Measurements from ENCODE around the gene PKD1. TPM values are rescaled to one million over a fixed set of nuclear protein-coding genes. Genes with fewer than 3 reads are reported as not detected.

PKD1 gene
- total RNA-seq, 4 donors from 2014 or later, result 168 to 376 (median 339) TPM

DNA sequence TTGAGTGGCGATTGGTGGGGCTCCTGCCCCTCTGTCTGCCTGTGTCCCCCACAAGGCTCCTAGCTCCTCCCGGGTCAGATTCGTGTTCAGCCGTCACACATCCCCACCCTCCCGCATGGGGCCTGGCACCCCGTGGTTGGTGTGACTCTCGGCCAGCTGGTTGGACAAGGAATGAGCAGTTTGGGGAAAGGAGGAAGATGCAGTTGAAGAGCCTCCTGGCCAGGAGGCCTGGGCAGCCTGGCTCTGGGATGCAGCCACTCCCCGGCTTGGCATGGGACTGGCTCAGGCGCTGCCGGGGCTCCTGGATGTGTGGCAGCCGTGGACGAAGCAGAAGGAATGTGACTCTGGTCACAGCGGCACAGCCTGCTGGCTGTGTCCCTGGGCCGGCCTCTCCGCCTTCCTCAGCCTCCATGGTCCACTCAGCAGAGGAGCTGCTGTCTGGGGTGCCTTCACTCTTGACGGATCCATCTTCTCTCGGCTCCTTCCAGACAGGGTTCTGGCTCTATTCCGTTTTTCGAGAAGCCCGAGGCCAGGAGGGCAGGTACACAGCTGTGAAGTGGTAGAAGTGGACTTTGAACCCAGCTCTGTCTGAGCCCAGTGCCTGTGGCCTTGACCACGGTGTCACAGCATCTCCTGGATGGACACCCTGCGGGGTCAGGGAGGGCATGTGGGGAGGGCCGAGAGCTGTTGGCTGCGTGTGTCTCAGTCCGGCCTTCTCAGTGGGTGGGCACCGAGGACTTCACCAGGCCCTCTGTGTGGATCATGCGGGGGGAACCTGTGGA lies 22.0 kb upstream of the PKD1 start:
- in situ Hi-C loops (cut with MboI; ENCODE audit: low sequenced_read_pairs in 4 of 4) (no loop called here), intact Hi-C loops (cut with DNase I; ENCODE audit: low total_unique reads) (loop anchor here (5.0 kb wide), 1 partner anchor 515 kb away; no protein-coding TSS in a partner anchor)
- no peak overlapping the region for H3K4me3 ChIP-seq
- ATAC-seq (no peak), DNase-seq (no peak)
- H3K36me3 ChIP-seq, result no peaks in the 10 kb centered on the region
- peaks cover 33 to 51% of the 10 kb centered on the region in 2 donors for H3K4me1 ChIP-seq
- no peaks in the 10 kb centered on the region for H3K27me3 ChIP-seq
- peak overlapping the region in 3 of 4 donors; percentile 10 to 28 (median 18) for H3K27ac ChIP-seq
- TF ChIP-seq, protein P1, sequence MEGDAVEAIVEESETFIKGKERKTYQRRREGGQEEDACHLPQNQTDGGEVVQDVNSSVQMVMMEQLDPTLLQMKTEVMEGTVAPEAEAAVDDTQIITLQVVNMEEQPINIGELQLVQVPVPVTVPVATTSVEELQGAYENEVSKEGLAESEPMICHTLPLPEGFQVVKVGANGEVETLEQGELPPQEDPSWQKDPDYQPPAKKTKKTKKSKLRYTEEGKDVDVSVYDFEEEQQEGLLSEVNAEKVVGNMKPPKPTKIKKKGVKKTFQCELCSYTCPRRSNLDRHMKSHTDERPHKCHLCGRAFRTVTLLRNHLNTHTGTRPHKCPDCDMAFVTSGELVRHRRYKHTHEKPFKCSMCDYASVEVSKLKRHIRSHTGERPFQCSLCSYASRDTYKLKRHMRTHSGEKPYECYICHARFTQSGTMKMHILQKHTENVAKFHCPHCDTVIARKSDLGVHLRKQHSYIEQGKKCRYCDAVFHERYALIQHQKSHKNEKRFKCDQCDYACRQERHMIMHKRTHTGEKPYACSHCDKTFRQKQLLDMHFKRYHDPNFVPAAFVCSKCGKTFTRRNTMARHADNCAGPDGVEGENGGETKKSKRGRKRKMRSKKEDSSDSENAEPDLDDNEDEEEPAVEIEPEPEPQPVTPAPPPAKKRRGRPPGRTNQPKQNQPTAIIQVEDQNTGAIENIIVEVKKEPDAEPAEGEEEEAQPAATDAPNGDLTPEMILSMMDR (IDR thresholded peaks at IDR 0.05 in 4 of 5, conservative IDR thresholded peaks at IDR 0.05 in 1 of 5), result no peak
- TF ChIP-seq POLR2A (IDR thresholded peaks at IDR 0.05), result no peak
- H3K9me3 ChIP-seq, result no peaks in the 10 kb centered on the region

DNA sequence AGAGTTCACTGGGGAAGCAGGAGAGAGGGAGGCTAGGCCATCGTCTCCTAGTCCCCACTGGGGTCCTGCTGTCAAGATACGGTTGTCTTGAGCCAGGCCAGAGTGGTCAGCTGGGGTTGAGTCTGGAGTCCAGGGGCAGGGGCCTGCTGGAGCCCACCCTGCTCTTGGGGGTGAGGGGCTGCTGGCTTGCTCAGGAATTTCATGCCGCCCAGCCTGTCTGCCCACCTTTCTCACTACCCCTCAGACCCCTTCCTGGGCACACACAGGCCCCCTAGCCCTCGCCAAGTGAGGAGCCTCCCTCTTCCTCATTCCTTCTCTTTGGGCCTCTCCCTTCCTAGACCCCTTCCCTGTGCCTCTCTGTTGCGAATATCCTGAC lies 21.1 kb upstream of the PKD1 start:
- Histone ChIP-seq H3K27ac (peak overlapping the region in 3 of 4 donors; percentile 18 to 76 (median 28)), H3K4me3 (peak overlapping the region; percentile 57 to 82 (median 74)), H3K9me3 (no peaks in the 10 kb centered on the region), H3K4me1 (peaks cover 42 to 60% of the 10 kb centered on the region in 2 donors), H3K27me3 (no peaks in the 10 kb centered on the region), H3K36me3 (no peaks in the 10 kb centered on the region)
- DNase-seq, result no peak
- in situ Hi-C loops (cut with MboI; ENCODE audit: low sequenced_read_pairs in 4 of 4) (no loop called here), intact Hi-C loops (cut with DNase I; ENCODE audit: low total_unique reads) (loop anchor here (5.0 kb wide), 1 partner anchor 515 kb away; no protein-coding TSS in a partner anchor)
- ATAC-seq, result no peak
- TF ChIP-seq, protein P1 (IDR thresholded peaks at IDR 0.05 in 4 of 5, conservative IDR thresholded peaks at IDR 0.05 in 1 of 5), result no peak

DNA sequence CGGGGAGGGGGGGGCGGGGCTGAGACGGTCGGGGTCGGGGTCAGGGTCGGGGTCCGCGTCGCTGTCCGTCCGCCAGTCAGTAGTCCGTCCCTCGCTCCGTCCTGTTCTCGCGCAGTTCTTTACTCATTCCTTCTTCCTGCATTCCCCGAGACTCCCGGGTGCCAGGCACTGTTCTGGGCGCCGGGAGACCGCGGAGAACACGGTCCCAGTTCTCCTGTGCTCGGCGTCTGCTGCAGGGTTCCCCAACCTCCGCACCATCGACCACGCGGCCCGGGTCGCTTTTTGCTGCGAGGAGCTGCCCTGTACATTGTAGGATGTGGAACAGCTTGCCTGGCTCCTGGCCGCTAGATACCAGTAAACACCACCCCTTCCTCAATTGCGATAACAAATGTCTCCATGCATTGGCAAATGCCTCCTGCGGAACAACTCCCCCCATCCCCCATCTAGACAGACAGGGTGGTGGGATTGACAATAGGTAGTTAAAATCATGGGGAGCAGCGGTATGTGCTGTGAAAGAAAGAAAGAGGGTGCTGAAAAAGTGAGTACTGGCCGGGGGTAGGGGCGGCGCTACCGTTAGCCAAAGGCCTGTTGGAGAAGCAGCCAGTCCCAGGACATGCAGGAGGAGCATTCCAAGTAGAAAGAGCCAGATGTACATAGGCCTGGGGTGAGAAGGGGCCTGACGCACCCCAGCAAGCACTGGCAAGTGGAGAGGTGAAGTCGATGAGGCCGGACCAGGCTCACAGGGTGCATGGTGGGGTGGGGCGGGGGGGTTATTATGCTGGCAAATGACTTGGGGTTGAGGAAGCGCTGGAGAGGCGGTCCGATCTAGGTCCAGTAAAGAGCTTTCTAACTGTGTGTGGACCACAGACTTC lies 20.5 kb upstream of the PKD1 start:
- Histone ChIP-seq H3K9me3 (no peaks in the 10 kb centered on the region), H3K36me3 (no peaks in the 10 kb centered on the region), H3K4me1 (peaks cover 48 to 63% of the 10 kb centered on the region in 2 donors), H3K27me3 (no peaks in the 10 kb centered on the region), H3K4me3 (peak overlapping the region; percentile 57 to 82 (median 74)), H3K27ac (peak overlapping the region; percentile 56 to 83 (median 72))
- in situ Hi-C loops (cut with MboI; ENCODE audit: low sequenced_read_pairs in 4 of 4), result no loop called here
- TF ChIP-seq, protein P1 (IDR thresholded peaks at IDR 0.05 in 4 of 5, conservative IDR thresholded peaks at IDR 0.05 in 1 of 5), result no peak
- TF ChIP-seq POLR2A (IDR thresholded peaks at IDR 0.05), result no peak
- DNase-seq (no peak), ATAC-seq (no peak)
- intact Hi-C loops (cut with DNase I; ENCODE audit: low total_unique reads), result loop anchor here (1.0 to 5.0 kb wide), 3 partner anchors 95 to 516 kb away; partner anchors contain the start of genes ECI1 and RNPS1

DNA sequence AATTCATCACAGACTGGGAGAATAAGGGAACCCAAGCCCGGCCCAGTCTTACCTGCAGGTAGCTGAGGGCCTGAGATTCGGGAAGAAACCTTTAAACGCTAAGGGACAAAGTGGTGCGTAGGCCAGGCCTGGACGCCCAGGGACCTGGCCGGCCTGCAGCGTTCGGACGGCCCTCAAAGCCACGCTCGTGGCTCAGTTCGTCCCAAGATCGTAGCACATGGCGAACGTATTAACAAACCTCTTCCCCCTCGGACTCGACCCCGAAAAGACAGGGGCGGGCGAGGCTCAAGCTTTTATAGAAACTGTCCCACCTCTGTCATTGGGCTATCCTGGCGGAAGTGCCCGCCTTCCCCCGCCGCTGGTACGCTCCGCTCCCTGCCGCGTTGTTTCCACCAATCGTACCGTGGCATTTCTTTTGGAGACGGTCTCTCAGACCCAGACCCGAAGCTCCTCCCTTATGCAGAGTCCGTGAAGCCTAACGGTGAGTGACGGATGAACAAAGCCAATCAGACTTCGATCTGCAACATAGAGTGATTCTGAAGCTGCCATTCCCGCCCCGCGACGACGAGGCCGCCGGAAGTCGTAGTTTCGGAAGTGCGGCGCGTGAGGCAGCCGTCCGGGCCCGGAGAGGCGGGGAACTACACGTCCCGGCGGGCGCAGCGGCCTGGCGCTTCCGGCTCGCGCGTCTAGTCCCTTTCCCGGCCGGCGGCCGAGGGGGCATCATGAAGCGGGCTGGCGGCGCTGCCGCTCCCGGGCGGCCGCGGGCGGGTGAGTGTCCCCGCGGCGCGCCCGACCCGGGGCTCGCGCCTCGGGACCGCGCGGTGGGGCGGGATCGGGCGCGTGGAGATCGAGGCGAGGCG lies 19.6 kb upstream of the PKD1 start, which contains the start of gene TRAF7:
Gene TRAF7 (plus strand): TSS at position 692 of the 860 bp plus-strand sequence. CDS start 8,139 bp downstream, outside the sequence.
- DNase-seq (peak; percentile 99 to 100), ATAC-seq (peak; percentile 95 to 98)
- Histone ChIP-seq H3K4me3 (peak within 1 kb of the TSS; percentile 71 to 89 (median 82)), H3K27me3 (no peaks in the 10 kb centered on the region), H3K4me1 (peaks cover 53 to 66% of the 10 kb centered on the region in 2 donors), H3K27ac (peak within 1 kb of the TSS; percentile 84 to 90 (median 86)), H3K36me3 (no peaks in the 10 kb centered on the region), H3K9me3 (no peaks in the 10 kb centered on the region)
- in situ Hi-C loops (cut with MboI; ENCODE audit: low sequenced_read_pairs in 4 of 4) (no loop called here), intact Hi-C loops (cut with DNase I; ENCODE audit: low total_unique reads) (loop anchor here (1.0 to 5.0 kb wide), 3 partner anchors 96 to 517 kb away; partner anchors contain the start of genes ECI1 and RNPS1)
- peak; percentile 99 for TF ChIP-seq POLR2A (IDR thresholded peaks at IDR 0.05)
- TF ChIP-seq, protein P1 (IDR thresholded peaks at IDR 0.05 in 4 of 5, conservative IDR thresholded peaks at IDR 0.05 in 1 of 5), result peak in 1 of 5 experiments; percentile 3
